ENCODE data around the gene STOML1. TPM values are rescaled to one million over a fixed set of nuclear protein-coding genes. Genes with fewer than 3 reads are reported as not detected.

STOML1 gene
- 10 to 100 TPM in 1 of 2 experiments, 1 to 10 TPM in 1; 8.3 to 10.6 TPM for total RNA-seq

- Mint-ChIP-seq H3K4me3 (peak within 1 kb of the TSS; percentile 85), H3K27ac (peak within 1 kb of the TSS; percentile 82), H3K27me3 (no peaks in the 10 kb centered on the region), H3K9me3 (no peaks in the 10 kb centered on the region), H3K4me1 (peaks cover 28% of the 10 kb centered on the region), H3K36me3 (peaks cover 13% of the 10 kb centered on the region)
- DNase-seq: peak; percentile 98
These were observed at the start of gene STOML1 for GRCh38 chr15:73991726-73992593. TSS of gene STOML1 (minus strand) at chr15:73992295. CDS start at chr15:73992223, 72 bp downstream.

- no peak overlapping the region for H3K27ac Mint-ChIP-seq
- peaks cover 5% of the 10 kb centered on the region for H3K36me3 Mint-ChIP-seq
These were observed 49.2 kb upstream of the STOML1 start for GRCh38 chr15:74041311-74041756.

GRCh38 chr15:74040109-74040850, 48.2 kb upstream of the STOML1 start:
- peaks cover 9% of the 10 kb centered on the region for H3K36me3 Mint-ChIP-seq
- H3K9me3 Mint-ChIP-seq: no peaks in the 10 kb centered on the region
- H3K4me3 Mint-ChIP-seq: no peak overlapping the region
- no peaks in the 10 kb centered on the region for H3K4me1 Mint-ChIP-seq
- H3K27ac Mint-ChIP-seq: peak overlapping the region; percentile 43
- H3K27me3 Mint-ChIP-seq: no peaks in the 10 kb centered on the region
- no peak for DNase-seq

More at GRCh38 chr15:74041311-74041756, 49.2 kb upstream of the STOML1 start:
- H3K4me1 Mint-ChIP-seq: no peaks in the 10 kb centered on the region
- no peaks in the 10 kb centered on the region for H3K9me3 Mint-ChIP-seq
- H3K4me3 Mint-ChIP-seq: no peak overlapping the region
- no peaks in the 10 kb centered on the region for H3K27me3 Mint-ChIP-seq
- DNase-seq: no peak

GRCh38 chr15:74039656-74040010, 47.5 kb upstream of the STOML1 start:
- Mint-ChIP-seq H3K36me3 (peaks cover 9% of the 10 kb centered on the region), H3K9me3 (no peaks in the 10 kb centered on the region), H3K27me3 (no peaks in the 10 kb centered on the region), H3K27ac (no peak overlapping the region), H3K4me1 (no peaks in the 10 kb centered on the region), H3K4me3 (no peak overlapping the region)
- DNase-seq: no peak

GRCh38 chr15:74038707-74039655, 46.9 kb upstream of the STOML1 start:
- H3K9me3 Mint-ChIP-seq: no peaks in the 10 kb centered on the region
- peaks cover 9% of the 10 kb centered on the region for H3K36me3 Mint-ChIP-seq
- no peak overlapping the region for H3K27ac Mint-ChIP-seq
- no peak for DNase-seq
- no peaks in the 10 kb centered on the region for H3K27me3 Mint-ChIP-seq
- no peak overlapping the region for H3K4me3 Mint-ChIP-seq
- no peaks in the 10 kb centered on the region for H3K4me1 Mint-ChIP-seq

GRCh38 chr15:74037171-74038117, 45.3 kb upstream of the STOML1 start:
- Mint-ChIP-seq H3K27ac (no peak overlapping the region), H3K4me3 (no peak overlapping the region), H3K27me3 (no peaks in the 10 kb centered on the region), H3K4me1 (no peaks in the 10 kb centered on the region), H3K36me3 (peaks cover 9% of the 10 kb centered on the region), H3K9me3 (no peaks in the 10 kb centered on the region)
- DNase-seq: no peak

- Mint-ChIP-seq H3K4me1 (no peaks in the 10 kb centered on the region), H3K4me3 (no peak overlapping the region), H3K9me3 (no peaks in the 10 kb centered on the region), H3K27me3 (no peaks in the 10 kb centered on the region), H3K27ac (no peak overlapping the region), H3K36me3 (peaks cover 9% of the 10 kb centered on the region)
- no peak for DNase-seq
These were observed 44.4 kb upstream of the STOML1 start for GRCh38 chr15:74036271-74037170.

- Mint-ChIP-seq H3K27me3 (no peaks in the 10 kb centered on the region), H3K4me1 (no peaks in the 10 kb centered on the region), H3K9me3 (no peaks in the 10 kb centered on the region), H3K36me3 (peaks cover 9% of the 10 kb centered on the region), H3K27ac (no peak overlapping the region), H3K4me3 (no peak overlapping the region)
- DNase-seq: no peak
These were observed 43.3 kb upstream of the STOML1 start for GRCh38 chr15:74035121-74036017.

- peaks cover 9% of the 10 kb centered on the region for H3K36me3 Mint-ChIP-seq
These were observed 42.2 kb upstream of the STOML1 start for GRCh38 chr15:74034206-74034755.

GRCh38 chr15:74032606-74033561, 40.8 kb upstream of the STOML1 start:
- H3K27ac Mint-ChIP-seq: peak overlapping the region; percentile 56
- H3K27me3 Mint-ChIP-seq: no peaks in the 10 kb centered on the region
- H3K4me1 Mint-ChIP-seq: no peaks in the 10 kb centered on the region
- no peak overlapping the region for H3K4me3 Mint-ChIP-seq
- H3K9me3 Mint-ChIP-seq: no peaks in the 10 kb centered on the region
- DNase-seq: no peak
- peaks cover 9% of the 10 kb centered on the region for H3K36me3 Mint-ChIP-seq

More at GRCh38 chr15:74034206-74034755, 42.2 kb upstream of the STOML1 start:
- Mint-ChIP-seq H3K27me3 (no peaks in the 10 kb centered on the region), H3K9me3 (no peaks in the 10 kb centered on the region), H3K4me3 (no peak overlapping the region), H3K27ac (no peak overlapping the region), H3K4me1 (no peaks in the 10 kb centered on the region)
- DNase-seq: no peak

GRCh38 chr15:74032046-74032445, 40.0 kb upstream of the STOML1 start:
- Mint-ChIP-seq H3K9me3 (no peaks in the 10 kb centered on the region), H3K27me3 (no peaks in the 10 kb centered on the region), H3K4me3 (no peak overlapping the region), H3K4me1 (no peaks in the 10 kb centered on the region), H3K27ac (no peak overlapping the region), H3K36me3 (peaks cover 9% of the 10 kb centered on the region)
- DNase-seq: no peak
